ENCODE data around the gene DNAJC10.

- TF ChIP-seq POLR2A (IDR thresholded peaks at IDR 0.05; ENCODE audit: low read length) (no peak), GATA1 (IDR thresholded peaks at IDR 0.05; ENCODE audit: low read depth, low read length) (no peak)
These were observed 100.8 kb downstream of the DNAJC10 start for GRCh38 chr2:182816866-182817265.

Data from erythroblast (primary cell).